Amygdala (tissue), 56 donors: ENCODE measurements around the gene WFDC5.

ENCODE experiments used
- DNase-seq, 56 donors: peaks; one replicate each; lab custom pipeline; 2025; lab: John Stamatoyannopoulos, UW

Gene WFDC5

GRCh38 chr20:45117581-45117980, 2.6 kb upstream of the WFDC5 start:
- DNase-seq = no peak

- no peak for DNase-seq
These were observed 855 bp upstream of the WFDC5 start for GRCh38 chr20:45115829-45116228.

GRCh38 chr20:45115386-45115774, 406 bp upstream of the WFDC5 start:
- DNase-seq = no peak

- DNase-seq = no peak
These were observed 1.1 kb downstream of the WFDC5 start for GRCh38 chr20:45113865-45114264.

GRCh38 chr20:45112754-45113153, 2.2 kb downstream of the WFDC5 start:
- DNase-seq = no peak

DNA sequence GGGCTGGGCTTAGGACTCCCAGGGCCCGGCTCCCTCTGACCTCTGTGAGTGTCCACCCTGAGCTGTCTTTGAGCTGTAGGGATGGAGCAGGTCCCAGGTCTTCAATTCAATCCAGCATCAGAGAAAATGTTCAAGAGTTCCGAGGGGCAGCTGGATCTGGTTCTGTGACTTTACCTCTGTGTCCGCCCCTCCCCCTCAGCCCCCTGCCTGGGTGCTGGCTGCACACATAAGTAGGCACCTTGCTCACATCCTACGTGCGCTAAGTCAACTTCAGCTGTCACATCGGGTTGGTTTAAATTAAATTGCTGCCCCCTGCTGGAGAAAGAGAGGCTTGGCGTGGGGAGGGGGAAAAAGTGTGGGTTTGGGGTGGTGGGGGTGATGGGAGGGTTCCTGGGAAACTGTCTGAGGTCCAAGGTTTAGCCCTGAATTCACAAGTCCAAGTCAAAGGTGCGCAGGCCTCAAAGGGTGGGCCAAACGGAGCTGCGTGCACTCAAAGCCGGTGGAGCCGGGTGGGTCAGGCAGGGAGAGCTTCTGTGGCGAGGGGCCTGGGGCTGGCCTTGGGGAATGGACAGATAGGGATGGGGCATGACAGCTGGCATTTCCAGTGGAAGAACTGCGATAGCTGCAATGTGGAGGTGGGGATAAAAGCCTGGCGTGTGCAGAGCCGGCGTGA, 3.0 kb downstream of the WFDC5 start:
- DNase-seq = peak in 1 of 56 donors; percentile 12

DNA sequence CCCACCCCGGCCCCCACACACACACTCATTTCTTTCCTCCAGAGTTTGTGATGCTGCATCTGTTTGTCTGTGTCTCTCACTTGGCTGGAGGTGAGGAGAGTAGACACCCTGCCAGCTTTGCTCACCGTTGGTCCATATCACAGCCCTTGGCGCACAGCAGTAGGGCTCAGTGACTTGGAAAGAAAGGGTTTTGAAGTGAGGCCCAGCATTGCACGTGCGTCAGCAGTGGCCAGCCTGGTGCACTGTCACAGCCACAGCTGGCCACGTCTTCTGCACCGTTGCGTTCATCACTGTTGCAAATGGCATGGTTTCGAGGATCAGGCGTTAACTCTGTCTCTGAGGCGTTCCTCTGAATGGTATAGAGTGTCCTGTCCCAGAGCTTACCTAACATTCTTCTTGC, 3.7 kb downstream of the WFDC5 start:
- DNase-seq = no peak

- DNase-seq = no peak
These were observed 4.7 kb downstream of the WFDC5 start for GRCh38 chr20:45110301-45110700.

- DNase-seq = no peak
These were observed 5.3 kb downstream of the WFDC5 start for GRCh38 chr20:45109634-45110033.

GRCh38 chr20:45105317-45105716, 9.7 kb downstream of the WFDC5 start:
- DNase-seq = no peak

GRCh38 chr20:45104786-45105185, 10.2 kb downstream of the WFDC5 start:
- peak in 4 of 56 donors; percentile 9 to 18 (median 16) for DNase-seq

GRCh38 chr20:45103072-45103471, 11.9 kb downstream of the WFDC5 start:
- DNase-seq = no peak

DNA sequence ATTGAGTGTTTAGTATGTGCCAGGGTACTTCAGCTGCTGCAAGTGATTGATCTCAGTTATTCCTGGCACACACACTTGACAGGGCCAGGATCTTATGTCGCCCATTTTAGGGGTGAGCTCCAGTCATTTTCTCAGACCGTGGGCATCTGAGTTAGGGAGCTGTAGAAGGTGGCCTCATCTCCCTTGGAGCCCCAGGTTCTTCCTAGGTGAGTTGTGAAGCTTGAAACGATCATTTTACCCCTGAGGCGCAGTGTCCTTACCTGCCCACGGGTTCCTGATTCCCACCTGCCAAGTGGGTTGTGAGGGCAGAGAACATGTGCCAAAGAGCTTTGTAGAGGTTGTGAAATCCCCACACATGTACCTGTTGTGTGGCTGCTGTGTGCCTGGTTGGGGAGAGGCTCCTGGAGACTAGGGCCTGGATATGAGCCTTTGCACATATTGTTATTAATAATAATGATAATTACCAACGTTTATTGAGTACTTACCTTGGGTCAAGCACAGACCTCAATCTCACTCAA, 13.6 kb downstream of the WFDC5 start:
- DNase-seq = no peak

GRCh38 chr20:45100563-45101245, 14.3 kb downstream of the WFDC5 start, which contains the start of gene KCNS1:
Gene KCNS1, minus strand, starts transcription at chr20:45101127. Its CDS starts 1,891 bp downstream, at chr20:45099236.
- DNase-seq = peak in 1 of 56 donors; percentile 20

DNA sequence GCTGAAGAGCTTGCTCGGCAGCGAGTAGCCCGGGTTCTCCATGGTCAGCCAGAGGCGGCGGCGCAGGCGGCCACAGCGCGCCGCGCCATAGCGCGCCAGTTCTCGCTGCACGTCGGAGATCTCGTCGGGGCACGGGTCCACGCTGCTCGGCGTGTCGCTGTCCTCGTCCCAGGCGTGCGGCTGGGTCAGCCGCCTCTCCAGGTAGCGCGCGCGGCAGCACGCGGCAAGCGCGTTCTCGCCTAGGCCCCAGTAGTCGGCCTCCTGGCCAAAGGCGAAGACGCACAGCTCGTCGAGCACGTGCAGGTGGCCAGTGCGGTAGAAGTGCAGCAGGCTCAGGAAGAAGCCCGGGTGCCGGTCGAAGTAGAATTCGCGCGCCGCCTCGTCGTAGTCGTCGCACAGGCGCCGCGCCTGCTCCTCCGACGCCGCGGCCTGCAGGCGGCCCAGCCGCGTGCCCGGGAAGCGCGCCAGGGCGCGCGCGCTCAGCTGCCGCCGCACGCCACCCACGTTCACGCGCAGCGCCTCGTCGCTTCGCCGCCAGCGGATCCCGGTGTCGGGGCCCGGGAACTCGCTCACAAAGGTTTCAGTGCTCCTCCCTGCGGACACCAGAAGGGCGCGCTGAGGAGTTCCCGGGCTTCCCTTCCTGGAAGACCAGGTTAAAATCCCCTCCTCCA, 16.7 kb downstream of the WFDC5 start:
- peak in 2 of 56 donors; percentile 8 to 15 for DNase-seq

DNA sequence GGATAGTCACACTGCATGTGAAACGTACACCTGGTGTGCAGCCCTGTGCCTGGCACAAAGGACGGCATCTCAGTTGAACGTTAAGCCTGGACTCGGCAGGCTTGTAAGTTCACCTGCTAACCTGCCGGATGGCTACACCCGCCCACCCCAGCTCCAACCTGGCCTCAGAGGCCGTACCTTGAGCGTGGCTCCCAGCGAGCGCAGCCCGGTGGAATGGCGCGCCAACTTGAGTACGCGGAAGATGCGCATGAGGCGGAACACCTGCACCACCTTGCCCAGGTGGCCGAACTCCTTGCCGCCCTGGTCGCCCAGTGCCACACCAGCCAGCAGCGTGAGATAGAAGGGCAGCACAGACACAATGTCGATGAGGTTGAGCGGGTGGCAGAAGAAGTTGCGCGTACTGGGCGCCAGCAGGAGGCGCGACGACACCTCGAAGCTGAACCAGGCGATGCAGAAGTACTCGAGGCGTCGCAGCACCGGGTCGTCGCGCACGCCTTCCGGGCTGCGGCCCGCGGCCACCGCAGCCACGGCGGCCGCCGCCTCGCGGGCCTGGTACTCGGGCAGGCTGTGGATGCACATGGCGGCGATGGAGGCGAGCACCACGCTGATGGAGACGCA, 17.4 kb downstream of the WFDC5 start:
- DNase-seq = peak in 1 of 56 donors; percentile 21

- no peak for DNase-seq
These were observed 18.2 kb downstream of the WFDC5 start for GRCh38 chr20:45096781-45097180.

DNA sequence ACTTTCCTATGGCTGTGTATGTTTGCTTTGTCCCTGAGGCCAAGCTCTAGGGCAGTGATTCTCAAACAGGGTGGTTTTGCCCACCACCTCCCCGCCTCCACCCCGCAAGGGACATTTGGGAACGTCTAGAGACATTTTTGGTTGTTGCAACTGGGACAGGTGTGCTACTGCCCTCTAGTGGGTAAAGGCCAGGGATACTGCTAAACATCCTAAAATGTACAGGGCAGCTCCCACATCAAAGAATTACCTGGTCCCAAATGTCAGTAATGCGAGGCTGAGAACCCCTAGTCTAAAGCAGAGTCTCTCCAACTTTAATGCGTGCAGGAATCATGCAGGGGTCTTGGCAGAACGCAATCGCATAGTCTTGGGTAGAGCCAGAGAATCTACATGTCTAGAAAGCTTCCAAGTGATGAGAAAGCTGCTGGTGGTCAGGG, 19.2 kb downstream of the WFDC5 start:
- DNase-seq = peak in 41 of 56 donors; percentile 6 to 77 (median 31)

DNA sequence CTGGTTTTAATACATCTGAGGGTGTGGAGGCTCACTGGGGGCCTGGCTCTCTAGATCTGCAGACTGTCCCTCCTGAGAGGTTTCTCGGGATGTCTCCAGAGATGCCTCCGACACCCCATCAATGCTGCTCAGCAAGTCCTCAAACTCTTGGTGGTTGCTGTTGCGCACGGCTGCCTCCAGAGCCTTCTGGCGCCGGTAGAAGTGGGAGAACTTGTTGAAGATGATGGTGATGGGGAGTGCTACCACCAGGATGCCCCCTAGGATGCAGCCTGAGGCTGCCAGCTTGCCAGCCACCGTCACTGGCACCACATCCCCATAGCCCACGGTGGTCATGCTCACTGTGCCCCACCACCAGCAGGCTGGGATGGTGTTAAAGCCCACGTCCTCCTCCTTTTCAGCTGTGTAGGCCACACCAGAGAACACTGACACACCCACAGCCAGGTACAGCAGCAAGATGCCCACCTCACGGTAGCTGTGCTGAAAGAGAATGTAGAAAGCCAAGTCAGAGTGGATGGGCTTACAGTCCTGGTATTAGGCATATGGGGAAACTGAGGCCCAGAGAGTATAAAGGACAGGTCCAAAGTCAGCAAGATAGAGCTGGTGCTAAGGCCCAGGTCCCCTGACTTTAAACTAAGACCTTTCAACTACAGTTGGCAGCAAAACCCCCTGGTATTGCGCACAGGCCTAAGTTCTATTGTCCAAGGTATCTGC, 20.0 kb downstream of the WFDC5 start:
- DNase-seq = no peak

- DNase-seq = no peak
These were observed 20.8 kb downstream of the WFDC5 start for GRCh38 chr20:45094201-45094600.
